Measurements from ENCODE around the gene JAM3. TPM values are rescaled to one million over a fixed set of nuclear protein-coding genes. Genes with fewer than 3 reads are reported as not detected.
"Not testable (repeated sequence)": the region's sequence is repeated elsewhere in the genome, so short reads cannot be mapped to it uniquely, and the experiment has no call there.

Gene JAM3
- total and polyA plus RNA-seq, 2 of the 13 experiments (the other 11 are each of a cell fraction or from before 2014, with no cell fraction given): 0.98 to 2.8 TPM

DNA sequence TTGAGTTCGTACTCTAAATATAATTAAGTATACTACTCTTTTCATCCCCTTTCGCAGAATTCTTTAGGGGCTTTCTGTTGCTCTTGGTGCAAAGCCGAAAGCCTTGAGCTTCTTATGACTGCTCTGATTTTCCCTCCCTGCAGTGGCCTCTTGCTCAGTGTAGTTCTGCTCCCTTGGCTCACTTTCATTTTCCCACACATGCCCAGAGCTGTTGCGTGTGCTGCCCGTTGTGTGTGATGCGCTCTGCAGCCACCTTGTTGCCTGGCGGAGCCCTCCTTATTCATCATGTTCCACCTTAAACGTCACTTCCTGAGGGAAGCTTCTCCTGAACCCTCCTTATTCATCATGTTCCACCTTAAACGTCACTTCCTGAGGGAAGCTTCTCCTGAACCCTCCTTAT lies 23.1 kb downstream of the JAM3 start:
- H3K27ac ChIP-seq (ENCODE audit: extremely low read length, insufficient read depth, low read length); H3K4me1 ChIP-seq (ENCODE audit: insufficient read depth, low read length); H3K27me3 ChIP-seq (ENCODE audit: control insufficient read depth in 1 of 2, insufficient read depth in 2 of 2, low read length in 2 of 2); CTCF ChIA-PET (ENCODE audit: low intra/inter-chr PET ratio, low total read pairs); H3K9me3 ChIP-seq (ENCODE audit: low read length); POLR2A ChIA-PET; H3K4me2 ChIP-seq (ENCODE audit: low read depth, low read length); H2AFZ ChIP-seq (ENCODE audit: low read length); intact Hi-C loops (cut with micrococcal nuclease; ENCODE audit: unreplicated experiment); H3K36me3 ChIP-seq (replicated peaks in 1 of 2; ENCODE audit: control insufficient read depth in 1 of 2, insufficient read depth in 2 of 2, low read length in 2 of 2); BruUV-seq (replicated peaks); H3K9ac ChIP-seq (ENCODE audit: insufficient read depth, low read depth, low read length); FAIRE-seq; ATAC-seq; H3K79me2 ChIP-seq (ENCODE audit: insufficient read depth, low read length); H3K4me3 ChIP-seq (replicated peaks in 1 of 3; ENCODE audit: insufficient read depth in 1 of 3, low read depth in 2 of 3, low read length in 3 of 3); H4K20me1 ChIP-seq (ENCODE audit: insufficient read depth, low read length); in situ Hi-C loops (cut with HindIII; ENCODE audit: extremely low pct_ligation_motif_present, low pct_unique_long_range_greater_than_20kb); DNase-seq (ENCODE audit: low spot score): not testable (repeated sequence)
- WGBS (ENCODE audit: low lambda C conversion rate): 16% methylated on average over 9 of the region's 9 CpGs

DNA sequence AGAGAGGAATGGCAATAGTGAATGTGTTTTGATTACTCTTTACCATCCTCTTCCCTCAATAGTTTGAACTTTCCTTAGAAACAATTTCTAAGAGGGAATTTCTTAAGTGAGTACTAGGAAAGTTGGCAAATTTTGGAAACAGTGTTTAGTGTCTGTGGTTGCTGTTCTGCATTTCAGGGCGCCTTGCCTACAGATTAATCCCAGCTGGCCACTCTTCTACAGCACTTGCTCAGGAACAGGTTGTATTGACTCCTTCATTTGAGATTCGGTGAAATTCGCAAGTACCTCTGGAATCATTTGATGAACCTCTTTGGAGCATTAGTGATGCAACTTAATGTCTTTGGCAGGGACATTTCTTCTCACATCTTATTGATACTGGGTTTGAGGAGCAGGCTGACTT lies 28.3 kb downstream of the JAM3 start:
- CTCF ChIA-PET (ENCODE audit: low intra/inter-chr PET ratio, low total read pairs): no interaction called here
- intact Hi-C loops (cut with micrococcal nuclease; ENCODE audit: unreplicated experiment): no loop called here

More for the DNA sequence above, 28.3 kb downstream of the JAM3 start:
- POLR2A ChIA-PET: no interaction called here
- Histone ChIP-seq H3K4me2 (ENCODE audit: low read depth, low read length) (no peak overlapping the region), H3K36me3 (replicated peaks in 1 of 2; ENCODE audit: control insufficient read depth in 1 of 2, insufficient read depth in 2 of 2, low read length in 2 of 2) (no peaks in the 10 kb centered on the region), H4K20me1 (ENCODE audit: insufficient read depth, low read length) (no peaks in the 10 kb centered on the region), H3K27me3 (ENCODE audit: control insufficient read depth in 1 of 2, insufficient read depth in 2 of 2, low read length in 2 of 2) (no peaks in the 10 kb centered on the region; a peak in 1 of 5 replicates), H3K9me3 (ENCODE audit: low read length) (no peaks in the 10 kb centered on the region), H3K4me3 (replicated peaks in 1 of 3; ENCODE audit: insufficient read depth in 1 of 3, low read depth in 2 of 3, low read length in 3 of 3) (no peak overlapping the region), H3K79me2 (ENCODE audit: insufficient read depth, low read length) (no peaks in the 10 kb centered on the region), H2AFZ (ENCODE audit: low read length) (no peak overlapping the region), H3K27ac (ENCODE audit: extremely low read length, insufficient read depth, low read length) (no peak overlapping the region), H3K4me1 (ENCODE audit: insufficient read depth, low read length) (no peaks in the 10 kb centered on the region), H3K9ac (ENCODE audit: insufficient read depth, low read depth, low read length) (no peak overlapping the region)
- no peak for TF ChIP-seq RARG (CRISPR knock-in tag; IDR thresholded peaks at IDR 0.05; ENCODE audit: low read depth)
- TF ChIP-seq, protein P1, sequence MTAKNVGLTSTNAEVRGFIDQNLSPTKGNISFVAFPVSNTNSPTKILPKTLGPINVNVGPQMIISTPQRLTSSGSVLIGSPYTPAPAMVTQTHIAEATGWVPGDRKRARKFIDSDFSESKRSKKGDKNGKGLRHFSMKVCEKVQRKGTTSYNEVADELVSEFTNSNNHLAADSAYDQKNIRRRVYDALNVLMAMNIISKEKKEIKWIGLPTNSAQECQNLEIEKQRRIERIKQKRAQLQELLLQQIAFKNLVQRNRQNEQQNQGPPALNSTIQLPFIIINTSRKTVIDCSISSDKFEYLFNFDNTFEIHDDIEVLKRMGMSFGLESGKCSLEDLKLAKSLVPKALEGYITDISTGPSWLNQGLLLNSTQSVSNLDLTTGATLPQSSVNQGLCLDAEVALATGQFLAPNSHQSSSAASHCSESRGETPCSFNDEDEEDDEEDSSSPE (CRISPR knock-in tag; IDR thresholded peaks at IDR 0.05): no peak
- TF ChIP-seq GATA4 (IDR thresholded peaks at IDR 0.05; ENCODE audit: borderline replicate concordance, low read depth): no peak
- 0% methylated on average over 3 of the region's 3 CpGs for WGBS (ENCODE audit: low lambda C conversion rate)
- FAIRE-seq (no peak), DNase-seq (ENCODE audit: low spot score) (no peak), ATAC-seq (no peak)
- in situ Hi-C loops (cut with HindIII; ENCODE audit: extremely low pct_ligation_motif_present, low pct_unique_long_range_greater_than_20kb): no loop called here
- BruUV-seq (replicated peaks): no TSS peak
